Muscle layer of duodenum (tissue), 2 donors: ENCODE data around the gene IGF2.

Experiments used
- H3K27ac ChIP-seq: one replicate; pipeline ENCODE4 v1.7.0; 2013; ENCODE audit warnings: mild to moderate bottlenecking, low read length
- H3K27me3 ChIP-seq: one replicate; pipeline ENCODE4 v1.7.0; 2013; ENCODE audit warnings: low read depth, mild to moderate bottlenecking, control low read depth, low read length
- H3K36me3 ChIP-seq, 2 donors: one replicate each; pipeline ENCODE4 v1.7.0; 2013; ENCODE audit warnings: low read length in 2 of 2, control low read depth in 1 of 2, mild to moderate bottlenecking in 1 of 2; ENCODE audit not compliant: insufficient read depth in 2 of 2, control insufficient read depth in 1 of 2
- H3K4me1 ChIP-seq, 2 donors: one replicate each; pipeline ENCODE4 v1.7.0; 2013; ENCODE audit warnings: low read length in 2 of 2, mild to moderate bottlenecking in 2 of 2, control low read depth in 1 of 2, moderate library complexity in 1 of 2; ENCODE audit not compliant: insufficient read depth in 2 of 2, control insufficient read depth in 1 of 2
- H3K4me3 ChIP-seq, 2 donors: one replicate each; pipeline ENCODE4 v1.7.0; 2013; ENCODE audit warnings: low read length in 2 of 2, low read depth in 1 of 2, mild to moderate bottlenecking in 1 of 2
- H3K9me3 ChIP-seq, 2 donors: one replicate each; pipeline ENCODE4 v1.7.0; 2013; ENCODE audit warnings: low read length in 2 of 2, control low read depth in 1 of 2, mild to moderate bottlenecking in 1 of 2; ENCODE audit not compliant: control insufficient read depth in 1 of 2
- donor health status: healthy.

IGF2 gene, protein sequence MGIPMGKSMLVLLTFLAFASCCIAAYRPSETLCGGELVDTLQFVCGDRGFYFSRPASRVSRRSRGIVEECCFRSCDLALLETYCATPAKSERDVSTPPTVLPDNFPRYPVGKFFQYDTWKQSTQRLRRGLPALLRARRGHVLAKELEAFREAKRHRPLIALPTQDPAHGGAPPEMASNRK

DNA sequence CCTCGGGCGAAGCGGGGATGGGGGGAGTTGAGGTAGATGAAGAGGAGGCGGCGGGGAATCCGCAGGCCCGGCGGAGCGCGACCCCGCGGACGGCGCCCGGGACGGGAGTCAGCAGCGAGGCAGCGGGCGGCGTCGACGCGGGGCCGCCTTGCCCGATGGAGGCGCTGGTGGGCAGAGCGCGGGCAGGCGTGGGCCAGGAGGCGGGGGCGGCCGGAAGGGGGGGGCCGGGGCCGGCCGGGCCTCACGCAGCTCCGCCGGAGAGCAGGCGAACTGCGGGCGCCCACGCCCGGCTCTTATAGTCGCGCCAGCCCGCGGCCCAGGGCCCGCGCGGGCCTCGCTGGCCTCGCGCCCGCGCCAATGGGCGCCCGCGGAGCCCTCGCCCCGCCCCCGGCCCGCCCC is at the start of gene IGF2:
TSS of gene IGF2 (minus strand) at position 267 of the 399 bp plus-strand sequence. CDS start 3,866 bp downstream, outside the sequence.
- H3K36me3 ChIP-seq, result no peaks in the 10 kb centered on the region
- peak within 1 kb of the TSS in 1 of 2 donors; percentile 50 for H3K4me3 ChIP-seq
- H3K27me3 ChIP-seq, result peaks cover 26% of the 10 kb centered on the region
- no peaks in the 10 kb centered on the region for H3K9me3 ChIP-seq
- peaks cover 0 to 35% of the 10 kb centered on the region in 2 donors for H3K4me1 ChIP-seq
- no peak within 1 kb of the TSS for H3K27ac ChIP-seq

DNA sequence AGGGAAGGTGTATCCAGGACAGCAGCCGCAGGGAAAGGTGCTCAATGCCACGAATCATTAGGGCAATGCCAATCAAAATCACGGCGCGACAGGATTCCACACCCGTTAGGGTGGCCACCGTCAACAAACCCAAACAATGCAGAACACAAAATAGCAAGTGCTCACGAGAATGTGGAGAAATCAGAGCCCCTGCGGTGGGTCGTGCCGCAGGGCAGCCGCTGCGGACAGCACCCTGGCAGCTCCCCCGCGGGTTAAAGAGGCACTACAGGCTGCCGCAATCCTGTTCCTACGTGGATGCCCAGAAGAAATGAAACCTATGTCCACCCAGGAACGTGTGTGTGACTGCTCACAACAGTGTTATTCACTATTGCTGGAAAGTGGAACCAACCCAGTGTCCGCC is 49.6 kb upstream of the IGF2 start:
- Histone ChIP-seq H3K27me3 (peaks cover 4% of the 10 kb centered on the region), H3K4me1 (no peaks in the 10 kb centered on the region), H3K4me3 (no peak overlapping the region), H3K27ac (no peak overlapping the region), H3K36me3 (no peaks in the 10 kb centered on the region), H3K9me3 (no peaks in the 10 kb centered on the region)

DNA sequence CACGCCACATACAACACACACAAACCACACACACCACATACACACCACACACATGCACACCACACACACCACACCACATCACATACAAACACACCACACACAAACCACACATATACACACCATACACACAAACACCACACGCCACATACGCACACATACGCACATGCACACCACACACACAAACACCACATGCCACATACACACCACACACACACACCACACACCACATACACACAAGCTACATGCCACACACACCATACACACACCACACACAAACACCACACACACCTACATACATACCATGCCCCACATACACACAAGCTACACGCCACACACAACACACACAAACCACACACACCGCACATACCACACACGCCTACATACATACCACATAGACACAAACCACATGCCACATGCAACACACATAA is 48.1 kb upstream of the IGF2 start:
- no peak overlapping the region for H3K4me3 ChIP-seq
- H3K36me3 ChIP-seq, result no peaks in the 10 kb centered on the region
- peaks cover 4% of the 10 kb centered on the region for H3K27me3 ChIP-seq
- no peak overlapping the region for H3K27ac ChIP-seq
- no peaks in the 10 kb centered on the region for H3K9me3 ChIP-seq
- no peaks in the 10 kb centered on the region for H3K4me1 ChIP-seq

DNA sequence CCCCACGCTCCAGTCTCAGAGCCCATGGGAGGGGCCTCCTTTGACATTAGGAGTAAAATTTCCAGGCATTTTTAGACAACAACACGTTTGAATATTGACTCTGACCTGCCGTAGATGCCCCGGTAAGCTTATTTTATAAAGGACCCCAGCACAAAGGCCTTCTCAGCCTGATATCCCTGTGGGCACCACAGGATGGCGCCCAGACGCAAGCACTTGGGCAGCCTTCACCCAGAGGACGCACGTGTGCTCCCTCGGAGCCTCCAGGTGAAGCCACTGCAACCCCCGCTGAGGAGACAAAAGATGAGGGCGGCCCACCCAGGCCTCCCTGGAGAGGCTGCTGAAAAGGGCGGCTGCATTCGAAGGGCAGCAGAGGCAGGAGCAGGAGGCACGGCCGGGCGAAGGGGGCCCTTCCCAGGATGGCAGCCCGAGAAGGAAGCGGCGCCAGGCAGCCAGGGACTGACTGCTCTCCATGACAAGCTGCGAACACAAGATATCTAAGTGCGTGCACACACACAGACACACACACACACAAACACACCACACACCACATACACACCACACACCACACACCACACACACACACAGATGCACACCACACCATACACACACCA is 47.6 kb upstream of the IGF2 start:
- no peaks in the 10 kb centered on the region for H3K36me3 ChIP-seq
- no peaks in the 10 kb centered on the region for H3K9me3 ChIP-seq
- no peak overlapping the region for H3K4me3 ChIP-seq
- H3K4me1 ChIP-seq, result no peaks in the 10 kb centered on the region
- H3K27ac ChIP-seq, result no peak overlapping the region
- peaks cover 4% of the 10 kb centered on the region for H3K27me3 ChIP-seq

DNA sequence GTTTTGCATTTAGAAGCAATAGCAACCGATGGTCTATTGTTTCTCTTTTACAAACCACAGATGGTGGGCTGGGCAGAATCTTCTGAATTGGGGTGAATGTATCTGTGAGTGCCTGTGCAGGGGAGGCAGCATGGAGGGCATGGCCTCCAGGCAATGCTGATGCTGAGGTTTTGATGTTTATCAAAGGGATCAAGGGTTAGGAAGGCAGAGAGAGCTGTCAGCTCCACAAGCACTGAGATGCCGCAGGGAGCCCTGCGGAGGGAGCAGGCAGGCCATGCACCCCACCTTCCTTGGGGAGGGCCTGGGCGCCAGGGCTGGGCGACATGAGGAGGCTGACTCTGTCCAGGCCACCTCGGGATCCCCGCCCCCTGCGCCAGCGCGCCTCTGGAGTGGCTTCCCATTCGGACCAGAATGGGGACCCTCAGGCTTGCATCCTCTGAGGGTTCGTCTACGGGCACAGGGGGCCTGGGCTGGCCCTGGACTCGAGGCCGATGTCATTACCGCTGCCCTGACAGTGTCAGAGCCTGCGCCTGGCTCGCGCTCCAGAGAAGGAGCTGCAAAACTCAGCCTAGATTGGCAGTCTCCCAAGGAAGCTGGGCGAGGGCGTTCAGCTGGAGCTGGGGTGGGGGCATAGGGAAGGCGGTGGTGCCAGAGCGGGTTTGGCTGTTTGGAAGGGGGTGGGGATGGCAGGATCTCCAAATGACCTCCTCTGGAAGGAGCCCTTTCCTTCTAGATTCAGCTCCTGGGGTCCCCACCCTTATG is 46.3 kb upstream of the IGF2 start:
- Histone ChIP-seq H3K27ac (no peak overlapping the region), H3K36me3 (no peaks in the 10 kb centered on the region), H3K27me3 (peaks cover 3% of the 10 kb centered on the region), H3K4me1 (no peaks in the 10 kb centered on the region), H3K4me3 (no peak overlapping the region), H3K9me3 (no peaks in the 10 kb centered on the region)

DNA sequence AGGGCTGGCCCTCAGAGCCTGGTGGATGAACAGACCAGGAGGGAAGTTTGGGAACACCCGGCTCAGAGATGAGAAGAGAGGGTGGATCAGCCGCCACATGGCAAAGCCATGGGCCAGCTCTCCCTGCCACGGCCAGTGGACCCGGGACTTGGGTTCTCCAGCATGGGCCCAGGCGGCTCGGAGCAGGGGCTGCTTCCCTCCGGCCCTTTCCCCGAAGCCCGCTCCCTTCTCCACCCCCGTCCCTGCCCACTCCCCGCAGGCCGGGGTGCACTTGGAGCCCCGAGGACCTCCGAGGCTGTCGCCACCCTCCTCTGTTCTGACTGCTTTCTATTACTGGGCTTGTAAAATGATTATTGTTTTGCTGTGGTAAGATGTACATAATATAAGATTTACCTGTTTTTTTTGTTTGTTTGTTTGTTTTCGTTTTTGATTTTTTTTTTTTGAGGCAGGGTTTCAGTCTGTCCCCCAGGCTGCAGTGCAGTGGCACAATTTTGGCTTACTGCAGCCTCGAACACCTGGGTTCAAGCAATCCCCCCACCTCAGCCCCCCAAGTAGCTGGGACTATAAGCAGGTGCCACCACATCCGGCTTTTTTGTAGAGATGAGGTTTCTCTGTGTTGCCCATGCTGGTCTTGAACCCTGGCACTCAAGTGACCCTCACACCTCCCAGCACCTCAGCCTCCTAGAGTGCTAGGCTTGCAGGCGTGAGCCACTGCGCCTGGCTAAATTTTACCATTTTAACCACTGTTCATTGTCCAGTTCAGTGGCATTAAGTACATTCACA is 43.7 kb upstream of the IGF2 start:
- Histone ChIP-seq H3K36me3 (no peaks in the 10 kb centered on the region), H3K4me1 (no peaks in the 10 kb centered on the region), H3K9me3 (no peaks in the 10 kb centered on the region), H3K4me3 (no peak overlapping the region), H3K27ac (no peak overlapping the region), H3K27me3 (no peaks in the 10 kb centered on the region)

DNA sequence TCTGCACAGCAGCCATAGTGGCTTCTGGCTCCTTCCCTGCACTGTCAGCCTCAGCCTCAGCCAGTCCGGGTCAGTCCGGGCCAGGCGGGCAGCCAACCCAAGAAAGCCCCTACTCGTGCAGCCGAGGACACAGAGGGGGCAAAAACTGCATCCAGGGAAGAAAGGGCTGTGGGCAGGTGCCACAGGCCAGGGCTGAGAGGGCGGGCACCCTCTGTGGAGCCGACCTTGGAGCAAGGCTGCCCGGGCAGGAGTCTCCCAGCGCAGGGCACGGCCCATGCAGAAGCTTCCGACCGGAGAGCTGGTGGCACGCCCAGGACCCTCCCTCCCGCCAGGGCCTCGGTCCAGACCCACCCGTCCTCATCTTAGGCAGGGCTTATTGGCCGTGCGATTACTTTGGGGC is 42.9 kb upstream of the IGF2 start:
- H3K4me1 ChIP-seq, result no peaks in the 10 kb centered on the region
- H3K36me3 ChIP-seq, result no peaks in the 10 kb centered on the region
- no peak overlapping the region for H3K27ac ChIP-seq
- no peak overlapping the region for H3K4me3 ChIP-seq
- no peaks in the 10 kb centered on the region for H3K9me3 ChIP-seq
- H3K27me3 ChIP-seq, result no peaks in the 10 kb centered on the region

DNA sequence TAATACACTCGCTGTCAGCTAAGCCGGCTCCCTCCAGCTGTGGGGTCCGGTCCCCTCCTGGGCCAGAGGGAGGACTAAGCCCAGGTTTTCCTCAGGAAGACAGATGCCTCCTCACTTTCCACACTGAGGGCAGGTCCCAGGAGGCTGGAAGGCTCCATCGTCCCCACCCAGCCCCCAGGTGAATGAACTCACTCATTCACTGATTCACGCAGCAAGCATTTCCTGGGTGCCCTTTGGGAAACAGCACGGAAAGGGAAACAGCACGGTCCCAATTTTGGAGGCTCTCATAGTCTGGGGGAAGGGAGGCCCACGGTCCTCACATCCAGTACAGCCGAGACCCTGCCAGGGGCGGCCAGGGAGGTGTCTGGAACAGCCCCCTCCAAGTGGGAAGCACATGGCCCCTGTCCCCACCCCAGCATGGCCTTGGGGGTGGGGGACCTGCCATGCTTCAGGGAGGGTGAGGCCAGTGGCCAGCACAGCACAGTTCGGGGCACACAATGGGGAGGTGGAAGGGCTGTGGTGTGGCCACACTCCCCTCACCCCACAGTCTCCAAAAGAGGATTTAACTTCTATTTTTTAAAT is 41.7 kb upstream of the IGF2 start:
- Histone ChIP-seq H3K9me3 (no peaks in the 10 kb centered on the region), H3K36me3 (no peaks in the 10 kb centered on the region), H3K27me3 (no peaks in the 10 kb centered on the region)

DNA sequence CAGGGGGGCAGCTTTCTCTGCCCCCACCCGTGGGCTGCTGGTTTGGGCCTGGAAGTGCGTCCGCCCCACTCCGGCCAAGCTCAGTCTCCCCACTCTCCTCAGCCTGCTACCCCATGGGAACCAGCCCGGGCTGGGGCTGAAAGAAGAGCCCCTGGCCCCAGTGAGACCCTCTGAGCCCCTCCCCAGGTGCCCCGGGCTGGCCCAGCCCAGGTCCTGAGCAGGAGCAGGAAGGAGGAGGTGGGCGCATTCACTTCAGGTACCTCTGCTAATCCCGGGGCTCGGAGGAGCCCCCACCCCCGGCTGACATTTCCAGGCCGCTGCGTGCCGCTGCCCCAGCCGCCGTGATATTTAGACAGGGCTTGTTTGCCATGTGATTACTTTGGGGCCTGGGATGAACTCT is 41.2 kb upstream of the IGF2 start:
- Histone ChIP-seq H3K27me3 (no peaks in the 10 kb centered on the region), H3K27ac (no peak overlapping the region), H3K36me3 (no peaks in the 10 kb centered on the region), H3K4me3 (no peak overlapping the region), H3K4me1 (no peaks in the 10 kb centered on the region), H3K9me3 (no peaks in the 10 kb centered on the region)

More for the DNA sequence above, 41.7 kb upstream of the IGF2 start:
- H3K4me1 ChIP-seq, result no peaks in the 10 kb centered on the region
- H3K27ac ChIP-seq, result no peak overlapping the region
- H3K4me3 ChIP-seq, result no peak overlapping the region

DNA sequence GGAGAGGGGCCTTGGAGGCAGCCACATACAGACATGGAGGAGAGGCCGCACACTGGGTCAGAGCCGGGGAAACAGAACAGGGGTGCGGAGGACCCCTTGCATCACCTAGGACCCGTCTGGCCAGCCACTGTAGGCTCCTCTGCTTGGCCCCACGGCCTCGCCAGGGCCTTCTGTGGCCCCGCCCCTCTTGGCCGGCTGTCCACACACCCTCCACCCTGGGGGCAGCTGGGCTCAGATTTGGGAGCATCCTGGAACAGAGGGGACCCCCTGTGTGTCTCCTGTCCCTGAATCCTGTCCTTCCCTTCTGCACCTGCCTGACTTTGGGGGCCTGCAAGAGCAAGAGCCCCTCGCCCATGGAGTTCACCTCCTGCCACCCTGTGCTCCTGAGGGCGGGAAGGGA is 40.3 kb upstream of the IGF2 start:
- no peaks in the 10 kb centered on the region for H3K9me3 ChIP-seq
- H3K27me3 ChIP-seq, result no peaks in the 10 kb centered on the region
- no peak overlapping the region for H3K27ac ChIP-seq
- no peaks in the 10 kb centered on the region for H3K4me1 ChIP-seq
- H3K4me3 ChIP-seq, result no peak overlapping the region
- no peaks in the 10 kb centered on the region for H3K36me3 ChIP-seq
